Endothelial cell of umbilical vein (primary cell): Measurements from ENCODE around the gene NR3C1. TPM values are rescaled to one million over a fixed set of nuclear protein-coding genes. Genes with fewer than 3 reads are reported as not detected.

Source experiments
- BruUV-seq: library from RNA; stranded (reverse); fragments of 400-500 nt; replicated peaks from 2 replicates; lab custom pipeline; 2021; lab: Mats Ljungman, UMichigan
- CTCF ChIA-PET: fragments of 300-600, 350-600 bp; sonication (Branson Sonifier 250); formaldehyde crosslinking; loops from one replicate; lab custom pipeline; 2021; ENCODE audit warnings: antibody characterized with exemption, inconsistent platforms; lab: Charles Lee
- POLR2A ChIA-PET: fragments of 300-600, 350-600 bp; sonication (Branson Sonifier 250); formaldehyde crosslinking; loops from one replicate; lab custom pipeline; 2021; ENCODE audit warnings: antibody characterized with exemption, inconsistent platforms; lab: Charles Lee
- DNase-seq: peaks from one replicate; pipeline ENCODE4 v3.0.0-alpha.2; 2011; ENCODE audit warnings: low read depth, low spot score
- FAIRE-seq: peaks from 2 replicates; lab custom pipeline; 2011; peaks lifted over from hg19 to GRCh38; lab: Jason Lieb, UNC
- H2AFZ ChIP-seq: 2 replicates; pipeline ENCODE4 v1.6.0; 2012; ENCODE audit warnings: low read depth, low read length, control low read depth, inconsistent platforms
- H3K27ac ChIP-seq: 2 replicates; pipeline ENCODE4 v1.5.1; 2011; ENCODE audit warnings: low read depth, mild to moderate bottlenecking, control low read depth, low read length, moderate library complexity; ENCODE audit not compliant: insufficient read depth
- H3K27me3 ChIP-seq, 2 experiments: 2 replicates each; pipeline versions ENCODE4 v1.6.0 to v1.6.1; 2011; ENCODE audit warnings: low read length in 2 of 2, mixed read lengths in 1 of 2; ENCODE audit not compliant: control insufficient read depth in 2 of 2, insufficient read depth in 2 of 2
- H3K36me3 ChIP-seq, 2 experiments: 2 replicates in 1 of 2; 3 replicates in 1 of 2; pipeline ENCODE4 v1.5.1; 2011; ENCODE audit warnings: low read length in 2 of 2, mild to moderate bottlenecking in 1 of 2, moderate library complexity in 1 of 2; ENCODE audit not compliant: control insufficient read depth in 2 of 2, insufficient read depth in 2 of 2; ENCODE audit errors: extremely low read depth in 1 of 2
- H3K4me1 ChIP-seq: 3 replicates; pipeline ENCODE4 v1.5.1; 2011; ENCODE audit warnings: mild to moderate bottlenecking, low read length; ENCODE audit not compliant: control insufficient read depth, insufficient read depth; ENCODE audit errors: extremely low read depth
- H3K4me2 ChIP-seq: 2 replicates; pipeline ENCODE4 v1.6.1; 2011; ENCODE audit warnings: low read length, control low read depth, mixed read lengths; ENCODE audit not compliant: insufficient read depth
- H3K4me3 ChIP-seq, 3 experiments: fragments of 200-600 bp in 1 of 3; sonication (generic), shearing (Covaris generic) in 1 of 3; replicated peaks in 1 of 3; 2 replicates each; pipeline ENCODE4 v1.5.1; 2011 to 2016; ENCODE audit warnings: control low read depth in 3 of 3, low read length in 3 of 3, mild to moderate bottlenecking in 2 of 3, inconsistent platforms in 1 of 3, low read depth in 1 of 3, moderate library complexity in 1 of 3; ENCODE audit not compliant: insufficient read depth in 1 of 3
- H3K79me2 ChIP-seq: 2 replicates; pipeline ENCODE4 v1.6.0; 2012; ENCODE audit warnings: low read length, inconsistent platforms; ENCODE audit not compliant: control insufficient read depth, insufficient read depth
- H3K9ac ChIP-seq: replicated peaks from 2 replicates; pipeline ENCODE3; 2011; ENCODE audit warnings: low read length, control low read depth; ENCODE audit not compliant: insufficient read depth; ENCODE audit errors: extremely low read depth
- H3K9me1 ChIP-seq: replicated peaks from 3 replicates; pipeline ENCODE4 v1.6.0; 2011; ENCODE audit warnings: mild to moderate bottlenecking, low read length; ENCODE audit not compliant: control insufficient read depth, insufficient read depth; ENCODE audit errors: extremely low read depth
- H3K9me3 ChIP-seq: replicated peaks from 2 replicates; pipeline ENCODE4 v1.5.1; 2012; ENCODE audit warnings: low read length, inconsistent platforms; ENCODE audit not compliant: control insufficient read depth, insufficient read depth
- H4K20me1 ChIP-seq: replicated peaks from 2 replicates; pipeline ENCODE3; 2011; ENCODE audit warnings: mild to moderate bottlenecking, low read length; ENCODE audit not compliant: control insufficient read depth, insufficient read depth; ENCODE audit errors: extremely low read depth
- EZH2 ChIP-seq: IDR thresholded peaks from 2 replicates; pipeline ENCODE4 v1.6.1; 2012; ENCODE audit warnings: borderline replicate concordance, low read depth, mild to moderate bottlenecking, moderate library complexity, low read length, inconsistent platforms; ENCODE audit not compliant: severe bottlenecking
- FOS ChIP-seq: IDR thresholded peaks from 2 replicates; pipeline ENCODE4 v1.6.1; 2011; ENCODE audit warnings: mild to moderate bottlenecking, low read length, moderate library complexity, borderline replicate concordance; ENCODE audit not compliant: insufficient read depth
- GATA2 ChIP-seq: IDR thresholded peaks from 2 replicates; pipeline ENCODE4 v1.7.0; 2011; ENCODE audit warnings: low read depth, mild to moderate bottlenecking, moderate library complexity, mixed read lengths, low read length; ENCODE audit not compliant: insufficient read length, insufficient read depth
- JUN ChIP-seq: IDR thresholded peaks from 2 replicates; pipeline ENCODE4 v1.6.1; 2011; ENCODE audit warnings: borderline replicate concordance, low read depth; ENCODE audit not compliant: insufficient read length, insufficient read depth
- MAX ChIP-seq: IDR thresholded peaks from 2 replicates; pipeline ENCODE4 v1.6.1; 2011; ENCODE audit not compliant: insufficient read depth, insufficient read length
- MYC ChIP-seq: IDR thresholded peaks from one replicate; pipeline ENCODE4 v1.6.1; 2011; ENCODE audit warnings: mild to moderate bottlenecking, low read depth, low read length
- POLR2A ChIP-seq: IDR thresholded peaks from 2 replicates; pipeline ENCODE4 v1.6.1; 2012; ENCODE audit warnings: low read depth, mild to moderate bottlenecking, control low read depth, low read length
- POLR2AphosphoS5 ChIP-seq: IDR thresholded peaks from 2 replicates; pipeline ENCODE4 v1.6.1; 2012; ENCODE audit warnings: low read depth, mild to moderate bottlenecking, control low read depth, low read length, moderate library complexity; ENCODE audit not compliant: insufficient read depth
- dilution Hi-C: fragments of 300-500 bp; cut with MboI; formaldehyde crosslinking; loops from one replicate; pipeline ENCODE4 v1.15.0; 2019; ENCODE audit warnings: low sequenced_read_pairs; ENCODE audit not compliant: extremely low pct_ligation_motif_present
- intact Hi-C: fragments of 100-400 bp; cut with micrococcal nuclease; formaldehyde crosslinking; loops from one replicate; pipeline ENCODE4 v1.10.0; 2022
- polyA plus RNA-seq, 4 experiments: library from polyadenylated mRNA; depleted of rRNA in 3 of 4; stranded (reverse) in 3 of 4; unstranded in 1 of 4; fragments of >200 nt; gene quantifications; 2 replicates each; pipeline versions ENCODE4 v1.2.1 to v1.2.3, GENCODE V29; 2011 to 2012; ENCODE audit warnings: missing spikeins in 1 of 4
- total RNA-seq: library from RNA; stranded (reverse); gene quantifications from 2 replicates; pipeline ENCODE4 v1.2.3, GENCODE V29; 2021
- TF ChIP-seq, protein P1 (sequence below), 2 donors: IDR thresholded peaks; 1 replicate in 1 of 2; 2 replicates in 1 of 2; pipeline ENCODE4 v1.5.1; 2011; ENCODE audit warnings: low read length in 2 of 2, mild to moderate bottlenecking in 2 of 2, moderate library complexity in 2 of 2, control low read depth in 1 of 2, inconsistent platforms in 1 of 2, low read depth in 1 of 2; ENCODE audit not compliant: insufficient read depth in 1 of 2; ENCODE audit errors: extremely low read depth in 1 of 2

The NR3C1 gene
- total and polyA plus RNA-seq, 2 donors (not counting 3 experiments of a cell fraction or from before 2014, with no cell fraction given): 4.1 to 17.0 TPM

GRCh38 chr5:143349177-143349576 lies 54.3 kb downstream of the NR3C1 start:
- Histone ChIP-seq H3K27ac (no peak overlapping the region), H3K4me1 (peaks cover 11% of the 10 kb centered on the region)
- CTCF ChIA-PET: no interaction called here

GRCh38 chr5:143347698-143348344 lies 55.7 kb downstream of the NR3C1 start:
- intact Hi-C loops (no loop called here), dilution Hi-C loops (no loop called here)
- no peaks in the 10 kb centered on the region for H4K20me1 ChIP-seq
- POLR2A ChIA-PET: no interaction called here
- H3K9ac ChIP-seq: no peak overlapping the region
- H3K9me3 ChIP-seq: no peaks in the 10 kb centered on the region
- peaks cover 11% of the 10 kb centered on the region for H3K4me1 ChIP-seq
- H3K4me2 ChIP-seq: no peak overlapping the region
- no TSS peak for BruUV-seq
- CTCF ChIA-PET: interaction anchor here (0.7 to 1.0 kb wide), 2 partner anchors 11 to 51 kb away, joined by 3 read pairs; no protein-coding TSS in a partner anchor
- H3K4me3 ChIP-seq: no peak overlapping the region
- no peak overlapping the region for H3K27ac ChIP-seq
- H3K27me3 ChIP-seq: no peaks in the 10 kb centered on the region
- no peak overlapping the region for H2AFZ ChIP-seq
- no peak for TF ChIP-seq JUN
- TF ChIP-seq GATA2: no peak
- no peak for TF ChIP-seq MAX
- TF ChIP-seq FOS: no peak
- no peak for TF ChIP-seq EZH2
- no peak for TF ChIP-seq POLR2AphosphoS5
- no peak for TF ChIP-seq MYC
- no peak for TF ChIP-seq POLR2A
- TF ChIP-seq, protein P1, sequence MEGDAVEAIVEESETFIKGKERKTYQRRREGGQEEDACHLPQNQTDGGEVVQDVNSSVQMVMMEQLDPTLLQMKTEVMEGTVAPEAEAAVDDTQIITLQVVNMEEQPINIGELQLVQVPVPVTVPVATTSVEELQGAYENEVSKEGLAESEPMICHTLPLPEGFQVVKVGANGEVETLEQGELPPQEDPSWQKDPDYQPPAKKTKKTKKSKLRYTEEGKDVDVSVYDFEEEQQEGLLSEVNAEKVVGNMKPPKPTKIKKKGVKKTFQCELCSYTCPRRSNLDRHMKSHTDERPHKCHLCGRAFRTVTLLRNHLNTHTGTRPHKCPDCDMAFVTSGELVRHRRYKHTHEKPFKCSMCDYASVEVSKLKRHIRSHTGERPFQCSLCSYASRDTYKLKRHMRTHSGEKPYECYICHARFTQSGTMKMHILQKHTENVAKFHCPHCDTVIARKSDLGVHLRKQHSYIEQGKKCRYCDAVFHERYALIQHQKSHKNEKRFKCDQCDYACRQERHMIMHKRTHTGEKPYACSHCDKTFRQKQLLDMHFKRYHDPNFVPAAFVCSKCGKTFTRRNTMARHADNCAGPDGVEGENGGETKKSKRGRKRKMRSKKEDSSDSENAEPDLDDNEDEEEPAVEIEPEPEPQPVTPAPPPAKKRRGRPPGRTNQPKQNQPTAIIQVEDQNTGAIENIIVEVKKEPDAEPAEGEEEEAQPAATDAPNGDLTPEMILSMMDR (IDR thresholded peaks at IDR 0.05; ENCODE audit: extremely low read depth in 1 of 2, insufficient read depth in 1 of 2, low read depth in 1 of 2, low read length in 2 of 2): no peak
- DNase-seq: no peak
- no peak for FAIRE-seq
- no peaks in the 10 kb centered on the region for H3K9me1 ChIP-seq
- H3K36me3 ChIP-seq: no peaks in the 10 kb centered on the region
- peaks cover 28% of the 10 kb centered on the region for H3K79me2 ChIP-seq

More at GRCh38 chr5:143349177-143349576, 54.3 kb downstream of the NR3C1 start:
- Histone ChIP-seq H3K27me3 (no peaks in the 10 kb centered on the region), H3K9me3 (no peaks in the 10 kb centered on the region), H3K4me2 (no peak overlapping the region), H3K79me2 (peaks cover 29% of the 10 kb centered on the region), H4K20me1 (no peaks in the 10 kb centered on the region), H3K4me3 (no peak overlapping the region), H3K9me1 (no peaks in the 10 kb centered on the region), H3K9ac (no peak overlapping the region), H2AFZ (no peak overlapping the region), H3K36me3 (no peaks in the 10 kb centered on the region)
- TF ChIP-seq JUN (peak; percentile 38), GATA2 (no peak), FOS (peak; percentile 9), POLR2A (no peak)
- DNase-seq (no peak), FAIRE-seq (no peak)
- dilution Hi-C loops: no loop called here
- no TSS peak for BruUV-seq
- POLR2A ChIA-PET: no interaction called here
- intact Hi-C loops: no loop called here
